Epidermal melanocyte (primary cell): ENCODE data around the gene ZSCAN9.

Source experiments
- DNase-seq: peaks from one replicate; pipeline ENCODE4 v3.0.0; 2011; ENCODE audit warnings: low spot score; ENCODE audit not compliant: insufficient read length

ZSCAN9 gene

GRCh38 chr6:28266962-28267694 is 42.1 kb downstream of the ZSCAN9 start, which contains the start of gene ZSCAN26:
Gene ZSCAN26 (plus strand): TSS chr6:28267143. CDS start chr6:28271920, 4,777 bp downstream.
- DNase-seq: peak; percentile 71

GRCh38 chr6:28267695-28268059 is 42.6 kb downstream of the ZSCAN9 start:
- DNase-seq: no peak

GRCh38 chr6:28269492-28269891 is 44.4 kb downstream of the ZSCAN9 start:
- DNase-seq: no peak

DNA sequence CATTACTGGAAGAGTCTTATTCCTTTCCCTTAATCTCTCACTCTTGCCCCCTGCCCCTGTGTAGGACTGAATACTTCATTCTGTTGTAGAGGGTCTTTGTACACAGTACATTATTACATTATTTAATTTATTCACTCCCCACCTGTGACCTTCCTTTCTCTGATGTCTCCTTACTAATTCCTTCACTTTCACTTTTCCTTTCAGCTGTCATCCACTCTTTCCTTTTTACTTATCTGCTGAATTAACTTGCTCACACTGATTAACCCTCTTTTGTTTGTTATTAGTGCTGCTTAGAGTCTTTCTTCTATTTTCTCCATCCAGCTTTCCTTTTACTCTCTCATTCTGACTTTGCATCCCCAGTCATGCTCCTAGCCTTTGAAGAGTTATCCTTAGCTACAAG is 49.8 kb downstream of the ZSCAN9 start:
- no peak for DNase-seq

DNA sequence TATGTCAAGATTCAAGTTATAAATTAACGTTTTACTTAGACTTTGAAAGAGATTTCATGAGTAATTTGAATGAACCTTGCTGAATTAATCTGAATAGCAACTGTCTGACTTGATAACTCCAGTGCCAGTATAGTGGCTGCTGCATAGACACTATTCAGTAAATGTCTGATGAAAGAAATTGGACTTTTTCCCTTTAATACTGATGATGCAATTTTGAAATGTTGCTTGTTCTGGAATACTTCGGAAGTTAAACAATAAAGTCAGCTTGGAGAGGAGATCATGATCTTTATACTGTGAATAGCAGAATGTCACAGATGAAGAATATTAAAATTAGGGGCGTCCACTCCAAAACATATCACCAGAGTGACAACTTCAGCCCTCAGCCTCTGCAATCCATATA is 52.7 kb downstream of the ZSCAN9 start:
- no peak for DNase-seq

- DNase-seq: no peak
Observed at GRCh38 chr6:28280595-28281287, 55.7 kb downstream of the ZSCAN9 start.

GRCh38 chr6:28281288-28282064 is 56.4 kb downstream of the ZSCAN9 start, which contains the start of gene PGBD1:
Gene PGBD1 (plus strand): TSS chr6:28281572. CDS start chr6:28283814, 2,242 bp downstream.
- peak; percentile 28 for DNase-seq

DNA sequence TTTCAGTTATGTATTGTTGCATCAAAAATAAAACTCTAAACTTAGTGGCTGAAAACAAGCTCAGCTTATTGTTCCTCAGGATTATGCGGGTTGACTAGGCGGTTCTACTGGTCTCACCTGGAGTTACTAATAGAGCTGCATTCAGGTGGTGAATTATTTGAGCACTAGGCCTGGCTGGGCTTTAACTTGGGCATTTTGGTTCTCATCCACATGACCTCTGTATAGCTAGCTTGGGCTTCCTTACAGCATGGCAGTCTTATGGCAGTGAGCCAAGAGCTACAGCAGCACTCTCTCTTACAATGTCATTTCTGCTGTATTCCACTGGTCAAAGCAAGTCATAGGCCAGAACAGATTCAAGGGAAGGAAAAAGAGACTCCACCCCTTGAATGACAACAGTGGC is 57.9 kb downstream of the ZSCAN9 start:
- DNase-seq: no peak
